Thyroid gland (tissue), 4 donors: ENCODE results near the gene CCDC88C.

Source experiments
- CTCF ChIP-seq, 6 experiments: fragments of 200-600 bp in 3 of 6; fragments of 450-650 bp in 3 of 6; sonication (generic) in 3 of 6; IDR thresholded peaks; one replicate each; pipeline ENCODE4 v1.5.1; 2016 to 2019; ENCODE audit warnings: antibody characterized with exemption in 6 of 6, mild to moderate bottlenecking in 2 of 6, inconsistent platforms in 1 of 6, moderate library complexity in 1 of 6
- POLR2A ChIP-seq, 2 donors: fragments of 450-650 bp; IDR thresholded peaks; one replicate each; pipeline ENCODE4 v1.6.1; 2017; ENCODE audit warnings: antibody characterized with exemption in 2 of 2, mild to moderate bottlenecking in 2 of 2, moderate library complexity in 1 of 2

- TF ChIP-seq CTCF (IDR thresholded peaks at IDR 0.05) (no peak), POLR2A (IDR thresholded peaks at IDR 0.05) (no peak)
Measured at GRCh38 chr14:91316761-91317160, 100.9 kb downstream of the CCDC88C start.
